PC-3 (cell line): Measurements from ENCODE around the gene ITGA8.

ENCODE experiments used
- CTCF ChIP-seq: fragments of 300-600 bp; sonication (generic); conservative IDR thresholded peaks from 2 replicates; pipeline ENCODE4 v1.5.1; 2017; ENCODE audit warnings: antibody characterized with exemption, low read depth, mild to moderate bottlenecking, low read length
- EZH2phosphoT487 ChIP-seq: fragments of 300-600 bp; sonication (generic); IDR thresholded peaks from 2 replicates; pipeline ENCODE4 v1.6.1; 2018; ENCODE audit warnings: mild to moderate bottlenecking, antibody characterized with exemption, low read length, borderline replicate concordance

- TF ChIP-seq CTCF (no peak), EZH2phosphoT487 (no peak)
Observed at GRCh38 chr10:15484128-15484527, 235.6 kb downstream of the ITGA8 start.
